Activated T-helper 17 cell treated with anti-CD3 and anti-CD28 coated beads, Interleukin-2, amount 50 U/mL, for 72 hours (primary cell): ENCODE results near the gene ACTL6B. TPM values are rescaled to one million over a fixed set of nuclear protein-coding genes. Genes with fewer than 3 reads are reported as not detected.
"Not testable (repeated sequence)": the region's sequence is repeated elsewhere in the genome, so short reads cannot be mapped to it uniquely, and the experiment has no call there.

ENCODE experiments used
- ATAC-seq: fragments of 150-1000 bp; cut with Tn5 transposase; replicated peaks from 2 replicates; pipeline ENCODE4 v1.10.0; 2021; ENCODE audit warnings: mild to moderate bottlenecking, moderate library complexity
- H3K27ac Mint-ChIP-seq: one replicate; pipeline ENCODE4 v1.8.0; 2022; ENCODE audit warnings: mixed read lengths
- H3K27me3 Mint-ChIP-seq: one replicate; pipeline ENCODE4 v1.8.0; 2022; ENCODE audit warnings: mixed read lengths
- H3K36me3 Mint-ChIP-seq: one replicate; pipeline ENCODE4 v1.8.0; 2022; ENCODE audit warnings: low read depth, mild to moderate bottlenecking, mixed read lengths
- H3K4me1 Mint-ChIP-seq: one replicate; pipeline ENCODE4 v1.8.0; 2022; ENCODE audit warnings: mixed read lengths
- H3K4me3 Mint-ChIP-seq: one replicate; pipeline ENCODE4 v1.8.0; 2022; ENCODE audit warnings: mild to moderate bottlenecking, mixed read lengths
- H3K9me3 Mint-ChIP-seq: one replicate; pipeline ENCODE4 v1.8.0; 2022; ENCODE audit warnings: mixed read lengths
- total RNA-seq, 2 donors: library from RNA; stranded (reverse); gene quantifications; one replicate each; pipeline ENCODE4 v1.2.3, GENCODE V29; 2022

ACTL6B gene
- total RNA-seq, 2 donors from 2014 or later = not detected

DNA sequence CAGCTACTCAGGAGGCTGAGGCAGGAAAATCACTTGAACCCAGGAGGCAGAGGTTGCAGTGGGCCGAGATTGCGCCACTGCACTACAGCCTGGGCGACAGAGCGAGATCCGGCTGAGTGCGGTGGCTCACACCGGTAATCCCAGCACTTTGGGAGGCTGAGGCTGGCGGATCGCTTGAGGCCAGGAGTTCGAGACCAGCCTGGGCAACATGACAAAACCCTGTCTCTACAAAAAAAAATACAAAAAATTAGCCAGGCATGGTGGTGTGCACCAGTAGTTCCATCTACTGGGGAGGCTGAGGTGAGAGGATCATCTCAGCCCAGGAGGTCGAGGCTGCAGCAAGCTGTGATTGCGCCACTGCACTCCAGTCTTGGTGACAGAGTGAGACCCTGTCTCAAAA lies 12.9 kb upstream of the ACTL6B start:
- not testable (repeated sequence) for H3K36me3 Mint-ChIP-seq, H3K27me3 Mint-ChIP-seq, H3K4me3 Mint-ChIP-seq, H3K4me1 Mint-ChIP-seq, ATAC-seq, H3K27ac Mint-ChIP-seq, H3K9me3 Mint-ChIP-seq

DNA sequence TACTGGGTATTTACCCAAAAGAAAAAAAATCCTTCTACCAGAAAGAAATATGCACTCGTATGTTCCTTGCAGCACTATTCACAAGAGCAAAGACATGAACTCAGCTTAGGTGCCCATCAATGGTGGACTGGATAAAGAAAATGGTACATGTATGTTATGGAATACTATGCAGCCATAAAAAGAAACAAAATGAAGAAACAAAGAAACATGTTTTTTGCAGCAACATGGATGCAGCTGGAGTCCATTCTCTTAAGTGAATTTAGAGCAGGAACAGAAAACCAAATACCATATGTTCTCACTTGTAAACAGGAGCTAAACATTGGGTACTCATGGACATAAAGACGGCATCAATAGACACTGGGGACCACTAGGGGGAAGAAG lies 11.8 kb upstream of the ACTL6B start:
- ATAC-seq = no peak
- Mint-ChIP-seq H3K27ac (no peak overlapping the region), H3K9me3 (no peaks in the 10 kb centered on the region), H3K27me3 (no peaks in the 10 kb centered on the region), H3K4me1 (peaks cover 4% of the 10 kb centered on the region), H3K36me3 (no peaks in the 10 kb centered on the region), H3K4me3 (no peak overlapping the region)

DNA sequence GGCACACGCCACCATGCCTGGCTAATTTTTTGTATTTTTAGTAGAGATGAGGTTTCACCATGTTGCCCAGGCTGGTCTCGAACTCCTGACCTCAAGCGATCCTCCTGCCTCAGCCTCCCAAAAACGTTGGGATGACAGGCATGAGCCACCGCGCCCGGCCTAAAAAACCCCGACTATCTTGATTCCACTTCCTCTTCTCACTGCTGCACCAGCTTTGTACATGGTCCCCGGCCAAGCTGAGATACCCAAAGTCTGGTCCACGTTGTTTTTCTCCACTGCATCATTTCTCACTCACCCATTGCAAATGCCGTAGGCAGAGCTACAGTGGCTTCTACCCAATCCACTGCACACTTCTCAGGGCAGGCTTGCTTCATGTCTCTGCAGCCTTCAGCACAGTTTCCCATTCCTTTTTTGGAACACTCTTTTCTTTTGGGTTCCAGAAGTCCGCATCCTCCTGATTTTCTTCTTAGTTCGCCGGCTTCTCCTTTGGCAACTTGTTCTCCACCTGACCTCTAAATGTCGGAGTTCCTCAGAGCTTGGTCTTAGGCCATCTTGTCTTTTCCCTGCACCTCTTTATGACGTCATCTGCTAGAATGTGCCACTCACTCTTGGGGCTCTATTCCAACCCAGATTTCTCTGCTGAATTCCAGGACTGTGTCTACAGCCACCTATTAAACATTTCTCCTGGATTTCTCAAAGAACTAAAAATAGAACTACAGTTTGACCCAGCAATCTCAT lies 11.3 kb upstream of the ACTL6B start:
- no peak overlapping the region for H3K27ac Mint-ChIP-seq
- no peaks in the 10 kb centered on the region for H3K27me3 Mint-ChIP-seq
- no peak for ATAC-seq
- no peak overlapping the region for H3K4me3 Mint-ChIP-seq
- H3K36me3 Mint-ChIP-seq = no peaks in the 10 kb centered on the region
- peaks cover 4% of the 10 kb centered on the region for H3K4me1 Mint-ChIP-seq
- no peaks in the 10 kb centered on the region for H3K9me3 Mint-ChIP-seq

DNA sequence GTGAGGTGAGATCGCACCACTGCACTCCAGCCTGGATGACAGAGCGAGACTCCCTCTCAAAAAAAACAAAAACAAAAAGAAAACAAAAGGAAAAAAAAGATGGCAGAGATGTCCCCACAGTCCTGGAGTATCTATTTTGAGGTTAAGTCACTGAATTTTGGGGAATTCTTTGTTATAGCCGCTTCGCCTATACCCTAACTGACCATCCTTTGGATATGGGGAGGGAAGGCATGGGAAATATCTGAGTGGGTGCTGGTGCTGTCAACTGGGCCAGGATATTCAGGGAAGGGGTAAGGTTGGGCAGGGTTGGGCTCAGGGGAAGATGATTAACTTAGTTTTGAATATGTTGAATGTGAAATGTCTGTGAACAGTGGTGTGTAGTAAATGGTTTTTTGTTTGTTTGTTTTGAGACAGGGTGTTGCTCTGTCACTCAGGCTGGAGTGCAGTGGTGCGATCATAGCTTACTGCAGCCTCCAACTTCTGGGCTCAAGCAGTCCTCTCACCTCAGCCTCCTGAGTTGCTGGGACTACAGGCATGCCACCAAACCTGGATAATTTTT lies 9.0 kb upstream of the ACTL6B start:
- H3K27me3 Mint-ChIP-seq = peaks cover 3% of the 10 kb centered on the region
- ATAC-seq = no peak
- H3K27ac Mint-ChIP-seq = no peak overlapping the region
- no peaks in the 10 kb centered on the region for H3K36me3 Mint-ChIP-seq
- H3K9me3 Mint-ChIP-seq = no peaks in the 10 kb centered on the region
- H3K4me1 Mint-ChIP-seq = peaks cover 4% of the 10 kb centered on the region
- no peak overlapping the region for H3K4me3 Mint-ChIP-seq

DNA sequence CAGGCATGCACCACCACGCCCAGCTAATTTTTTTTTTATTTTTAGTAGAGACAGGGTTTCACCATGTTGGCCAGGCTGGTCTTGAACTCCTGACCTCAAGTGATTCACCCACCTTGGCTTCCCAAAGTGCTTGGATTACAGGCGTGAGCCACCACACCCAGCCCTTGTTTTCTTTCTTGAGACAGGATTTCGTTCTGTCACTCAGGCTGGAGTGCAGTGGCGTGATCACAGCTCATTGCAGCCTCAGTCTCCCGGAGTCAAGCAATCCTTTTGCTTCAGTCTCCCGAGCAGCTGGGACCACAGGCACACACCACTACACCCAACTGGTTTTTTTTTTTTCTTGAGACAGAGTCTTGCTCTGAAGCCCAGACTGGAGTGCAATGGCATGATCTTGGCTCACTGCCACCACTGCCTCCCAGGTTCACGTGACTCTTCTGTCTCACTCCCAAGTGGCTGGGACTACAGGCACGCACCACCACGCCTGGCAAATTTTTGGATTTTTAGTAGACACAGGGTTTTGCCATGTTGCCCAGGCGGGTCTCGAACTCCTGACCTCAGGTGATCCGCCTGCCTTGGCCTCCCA lies 6.0 kb upstream of the ACTL6B start:
- not testable (repeated sequence) for H3K4me1 Mint-ChIP-seq

DNA sequence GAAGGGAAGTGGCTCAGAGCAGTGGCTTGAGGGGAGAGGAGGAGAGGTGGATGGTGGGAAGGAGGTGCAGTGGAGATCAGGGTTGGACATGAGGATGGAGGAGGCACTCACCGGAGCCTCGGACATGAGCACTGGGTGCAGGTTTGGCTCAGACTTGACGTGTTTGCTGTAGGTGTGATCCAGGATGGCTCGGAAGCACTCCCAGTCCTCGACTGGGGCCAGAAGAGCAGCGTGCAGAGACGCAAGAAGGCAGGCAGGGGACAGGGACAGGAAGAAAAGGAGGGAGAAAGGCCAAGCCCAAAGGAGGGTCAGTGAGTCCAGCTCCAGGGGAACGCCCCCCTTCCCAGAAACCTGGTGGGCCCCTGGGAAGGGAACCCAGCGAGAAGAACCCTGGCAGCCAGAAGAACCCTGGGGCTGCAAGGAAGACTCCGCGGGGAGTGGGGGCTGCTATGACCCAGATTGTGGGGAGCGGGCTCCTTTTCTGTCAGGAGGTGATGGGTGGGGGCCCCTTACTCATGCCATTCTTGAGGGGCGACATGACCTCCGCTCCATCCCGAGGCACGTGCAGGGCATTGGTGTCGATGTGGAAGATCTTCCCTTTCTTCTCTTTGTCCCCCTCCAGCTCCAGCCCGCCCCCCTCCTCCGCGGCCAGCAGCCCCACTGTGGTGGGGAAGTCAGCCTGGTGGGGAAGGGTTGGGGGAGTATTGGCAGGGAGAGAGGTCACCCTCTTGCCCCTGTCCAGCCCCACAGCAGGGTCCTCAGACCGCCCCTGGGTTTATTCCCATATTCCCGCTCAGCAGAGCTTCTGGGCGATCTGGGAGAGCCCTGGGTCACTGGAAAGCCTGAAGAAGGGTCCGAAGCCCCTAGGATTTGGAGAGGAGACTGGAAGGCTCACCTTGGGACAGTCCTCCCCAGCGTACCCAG lies 1.1 kb downstream of the ACTL6B start:
- H3K27ac Mint-ChIP-seq = no peak overlapping the region
- no peaks in the 10 kb centered on the region for H3K9me3 Mint-ChIP-seq
- peaks cover 30% of the 10 kb centered on the region for H3K27me3 Mint-ChIP-seq
- ATAC-seq = no peak
- H3K36me3 Mint-ChIP-seq = no peaks in the 10 kb centered on the region
- no peak overlapping the region for H3K4me3 Mint-ChIP-seq
- peaks cover 5% of the 10 kb centered on the region for H3K4me1 Mint-ChIP-seq

More for the DNA sequence above, 6.0 kb upstream of the ACTL6B start:
- not testable (repeated sequence) for H3K27ac Mint-ChIP-seq, H3K36me3 Mint-ChIP-seq, H3K9me3 Mint-ChIP-seq, ATAC-seq, H3K4me3 Mint-ChIP-seq
- H3K27me3 Mint-ChIP-seq = peaks cover 11% of the 10 kb centered on the region

DNA sequence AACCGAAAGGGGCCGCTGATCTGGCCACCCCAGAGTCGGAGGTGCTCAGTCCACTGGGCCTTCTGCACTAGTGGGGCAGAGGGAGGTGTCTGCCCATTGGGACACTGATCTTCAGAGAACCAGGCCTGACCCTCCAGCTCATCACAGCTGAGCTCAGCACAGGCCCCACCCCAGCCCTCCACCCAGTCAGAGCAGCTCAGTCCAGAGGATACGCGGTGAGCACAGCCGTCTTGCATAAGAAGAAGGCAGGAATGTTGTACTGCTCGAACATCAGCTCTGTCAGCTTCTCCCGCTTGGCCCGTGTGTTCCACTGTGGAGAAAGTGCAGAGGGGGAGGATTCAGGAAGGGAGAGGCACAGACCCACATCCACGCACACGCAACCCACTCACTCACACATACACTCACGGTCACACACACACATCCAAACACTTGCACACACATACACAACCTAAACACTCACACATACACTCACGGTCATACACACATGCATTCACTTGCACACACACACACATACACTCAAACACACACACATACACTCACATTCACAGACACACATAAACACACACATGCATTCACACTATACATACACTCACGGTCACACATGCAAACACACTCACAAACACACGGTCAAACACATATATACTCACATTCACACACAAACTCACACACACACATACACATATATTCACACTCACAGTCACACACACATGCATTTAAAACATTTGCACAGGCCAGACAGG lies 6.3 kb downstream of the ACTL6B start:
- H3K4me1 Mint-ChIP-seq = peaks cover 5% of the 10 kb centered on the region
- H3K4me3 Mint-ChIP-seq = no peak overlapping the region
- H3K9me3 Mint-ChIP-seq = no peaks in the 10 kb centered on the region
- no peaks in the 10 kb centered on the region for H3K36me3 Mint-ChIP-seq
- ATAC-seq = no peak
- peaks cover 21% of the 10 kb centered on the region for H3K27me3 Mint-ChIP-seq
- H3K27ac Mint-ChIP-seq = no peak overlapping the region

DNA sequence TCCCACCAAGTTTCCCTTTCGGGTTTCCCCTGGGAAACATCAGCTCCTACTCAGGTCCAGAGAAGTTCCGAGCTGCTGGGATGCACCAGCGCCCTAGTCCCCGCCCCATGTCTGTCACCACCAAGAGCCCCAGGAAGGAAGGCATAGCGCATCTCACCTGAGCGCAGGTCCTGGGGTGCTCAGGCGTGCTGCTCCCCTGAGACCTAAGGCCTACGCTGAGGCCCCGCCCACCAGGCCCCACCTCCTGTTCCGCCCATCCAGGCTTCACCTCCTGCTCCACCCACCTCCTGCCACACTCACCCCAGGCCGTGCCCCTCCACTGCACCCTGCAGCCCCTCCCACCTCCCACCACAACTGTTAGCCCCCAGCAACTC lies 13.7 kb downstream of the ACTL6B start:
- Mint-ChIP-seq H3K27ac (no peak overlapping the region), H3K27me3 (peaks cover 4% of the 10 kb centered on the region), H3K4me1 (no peaks in the 10 kb centered on the region), H3K36me3 (no peaks in the 10 kb centered on the region), H3K9me3 (no peaks in the 10 kb centered on the region), H3K4me3 (no peak overlapping the region)
- ATAC-seq = peak; percentile 77

DNA sequence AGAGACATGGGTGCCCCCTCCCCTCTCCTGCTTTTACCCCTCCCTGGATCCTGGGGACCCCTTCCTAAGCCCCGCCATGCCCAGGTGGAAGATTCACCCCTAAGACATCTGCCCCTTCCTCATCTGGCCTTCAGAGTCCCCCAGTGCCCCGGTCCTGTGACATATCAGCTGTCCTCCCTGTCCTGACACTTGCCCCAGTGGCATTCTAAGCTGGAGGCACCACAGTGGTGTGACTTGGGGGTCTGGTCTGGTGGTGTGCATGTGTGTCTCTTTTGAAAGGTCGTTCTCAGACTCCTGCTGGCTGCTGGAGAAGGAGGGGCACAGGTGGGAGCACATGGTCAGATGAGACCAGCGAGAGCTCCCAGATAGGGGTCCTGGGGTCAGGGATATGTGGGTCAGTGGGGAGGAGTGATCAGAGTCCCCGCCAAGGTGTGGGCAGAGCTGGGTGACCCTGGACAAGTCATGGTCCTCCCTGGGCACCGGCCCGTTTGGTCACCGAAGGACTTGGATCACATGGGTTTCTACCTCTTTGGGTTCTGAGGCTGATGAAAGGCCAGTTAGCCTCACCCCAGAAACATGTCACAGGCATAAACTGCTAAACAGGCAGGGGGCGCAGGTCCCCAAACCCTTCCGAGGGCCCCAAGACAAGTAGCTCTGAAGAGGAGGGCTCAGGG lies 14.3 kb downstream of the ACTL6B start:
- no peaks in the 10 kb centered on the region for H3K4me1 Mint-ChIP-seq
- H3K27ac Mint-ChIP-seq = no peak overlapping the region
- H3K9me3 Mint-ChIP-seq = no peaks in the 10 kb centered on the region
- H3K4me3 Mint-ChIP-seq = no peak overlapping the region
- ATAC-seq = no peak
- H3K36me3 Mint-ChIP-seq = no peaks in the 10 kb centered on the region
- H3K27me3 Mint-ChIP-seq = peaks cover 4% of the 10 kb centered on the region

DNA sequence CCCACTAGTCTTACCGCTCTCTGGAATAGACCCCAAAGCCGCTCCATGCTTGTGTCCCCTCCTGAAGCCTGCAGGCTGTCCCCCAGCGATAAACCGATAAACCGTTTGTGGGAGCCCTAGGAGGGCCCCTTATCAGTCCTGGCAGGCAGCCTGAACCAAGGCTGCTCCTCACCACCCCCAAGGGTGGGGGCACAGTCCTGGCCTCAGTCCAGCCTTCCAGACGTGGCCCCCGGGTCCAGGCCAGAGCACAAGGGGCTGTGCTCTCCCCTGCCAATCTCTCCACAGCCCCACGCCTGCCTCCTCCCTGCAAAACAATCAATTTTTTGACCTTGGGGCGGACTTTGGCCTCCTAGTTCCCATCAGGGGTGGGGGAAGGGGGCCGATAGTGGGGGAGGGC lies 14.8 kb downstream of the ACTL6B start, which contains the start of gene TFR2:
TFR2 (minus strand) TSS at position 90 of the 397 bp plus-strand sequence; CDS start at position 47, 43 bp downstream.
- Mint-ChIP-seq H3K4me3 (no peak within 1 kb of the TSS), H3K9me3 (no peaks in the 10 kb centered on the region), H3K27me3 (peaks cover 4% of the 10 kb centered on the region), H3K36me3 (peaks cover 4% of the 10 kb centered on the region), H3K27ac (no peak within 1 kb of the TSS), H3K4me1 (no peaks in the 10 kb centered on the region)
- no peak for ATAC-seq

DNA sequence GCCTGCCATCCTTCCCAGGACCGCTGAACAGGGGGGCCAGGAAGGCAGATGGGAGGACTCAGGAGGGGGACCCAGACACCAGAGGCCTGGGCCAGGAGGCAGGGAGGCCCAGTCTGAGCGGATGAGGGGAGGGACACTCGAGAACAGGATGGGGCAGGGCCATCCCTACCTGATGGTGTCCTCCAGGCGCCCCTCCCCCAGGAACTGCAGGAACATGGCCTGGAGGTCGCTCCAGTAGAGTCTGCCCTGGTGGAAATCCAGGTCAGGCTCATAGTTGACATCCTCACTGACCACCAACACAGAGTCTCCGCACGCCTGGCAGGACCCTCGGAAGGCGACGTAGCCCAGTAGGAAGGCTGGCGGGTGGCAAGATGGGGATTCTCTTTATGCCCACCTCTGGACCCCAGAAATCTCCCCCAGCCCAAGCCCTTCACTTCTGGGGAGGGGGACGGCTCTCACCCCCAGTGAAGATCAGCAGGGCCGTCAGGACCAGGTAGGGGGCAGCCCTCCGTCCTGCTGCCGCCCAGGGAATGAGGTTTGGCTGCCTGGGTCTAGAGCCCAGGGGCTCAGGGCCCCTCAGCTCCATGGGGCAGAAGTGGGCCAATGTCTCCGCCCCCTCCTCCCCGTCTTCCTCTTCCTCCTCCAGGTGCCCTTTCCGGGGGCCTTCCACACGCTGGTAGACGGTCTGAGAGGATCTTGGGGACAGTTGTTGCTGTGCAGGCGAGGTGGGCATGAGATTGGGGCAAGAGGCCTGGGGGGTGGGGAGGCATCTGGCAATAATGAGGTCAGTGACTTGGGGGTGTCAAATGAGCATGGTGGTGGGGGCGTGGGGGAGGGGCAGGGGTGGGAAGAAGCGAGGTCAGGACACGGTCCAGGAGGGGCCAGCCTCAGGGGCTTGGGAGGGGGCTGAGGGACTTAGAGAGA lies 15.5 kb downstream of the ACTL6B start:
- ATAC-seq = no peak
- H3K9me3 Mint-ChIP-seq = no peaks in the 10 kb centered on the region
- H3K27ac Mint-ChIP-seq = no peak overlapping the region
- peaks cover 4% of the 10 kb centered on the region for H3K27me3 Mint-ChIP-seq
- no peak overlapping the region for H3K4me3 Mint-ChIP-seq
- peaks cover 6% of the 10 kb centered on the region for H3K36me3 Mint-ChIP-seq
- H3K4me1 Mint-ChIP-seq = no peaks in the 10 kb centered on the region

DNA sequence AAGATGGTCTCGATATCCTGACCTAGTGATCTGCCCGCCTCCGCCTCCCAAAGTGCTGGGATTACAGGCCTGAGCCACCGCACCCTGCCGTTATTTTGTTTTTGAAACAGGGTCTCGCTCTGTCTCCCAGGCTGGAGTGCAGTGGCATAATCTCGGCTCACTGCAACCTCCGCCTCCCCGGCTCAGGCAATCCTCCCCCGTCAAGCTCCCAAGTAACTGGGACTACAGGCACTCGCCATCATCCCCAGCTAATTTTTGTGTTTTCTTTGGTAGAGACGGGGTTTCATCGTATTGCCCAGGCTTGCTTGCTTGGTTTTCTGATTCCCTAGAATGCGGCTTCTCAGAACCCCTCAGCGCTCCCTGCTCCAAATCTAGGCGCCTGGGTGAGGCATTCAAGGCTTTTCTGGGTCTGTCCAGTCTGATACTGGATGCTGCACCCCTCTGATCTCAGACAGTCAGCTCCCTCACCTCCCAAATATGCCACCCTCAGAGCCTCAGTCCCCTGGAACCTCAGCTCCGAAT lies 16.2 kb downstream of the ACTL6B start:
- no peak overlapping the region for H3K27ac Mint-ChIP-seq
- H3K4me3 Mint-ChIP-seq = no peak overlapping the region
- peaks cover 6% of the 10 kb centered on the region for H3K36me3 Mint-ChIP-seq
- no peaks in the 10 kb centered on the region for H3K9me3 Mint-ChIP-seq
- no peaks in the 10 kb centered on the region for H3K4me1 Mint-ChIP-seq
- H3K27me3 Mint-ChIP-seq = peaks cover 4% of the 10 kb centered on the region
- no peak for ATAC-seq
